BE2C (cell line): ENCODE measurements around the gene GLRX5.

ENCODE experiments used
- DNase-seq: peaks from one replicate; pipeline ENCODE4 v3.0.0-alpha.2; 2020
- H3K27me3 ChIP-seq: fragments of 250-450 bp; sonication (Bioruptor Pico); 2 replicates; pipeline ENCODE4 v1.5.1; 2020; ENCODE audit warnings: mild to moderate bottlenecking
- H3K36me3 ChIP-seq: fragments of 250-450 bp; sonication (Bioruptor Pico); 2 replicates; pipeline ENCODE4 v1.5.1; 2020; ENCODE audit warnings: mild to moderate bottlenecking
- H3K4me1 ChIP-seq: fragments of 250-450 bp; sonication (Bioruptor Pico); 2 replicates; pipeline ENCODE4 v1.5.1; 2020
- H3K4me3 ChIP-seq: 2 replicates; pipeline ENCODE4 v1.5.1; 2011; ENCODE audit warnings: low read depth, low read length
- H3K9me3 ChIP-seq: fragments of 250-450 bp; sonication (Bioruptor Pico); 2 replicates; pipeline ENCODE4 v1.5.1; 2020
- CTCF ChIP-seq: IDR thresholded peaks from 2 replicates; pipeline ENCODE4 v1.5.1; 2012; ENCODE audit warnings: mild to moderate bottlenecking, low read depth, low read length

GLRX5 gene

DNA sequence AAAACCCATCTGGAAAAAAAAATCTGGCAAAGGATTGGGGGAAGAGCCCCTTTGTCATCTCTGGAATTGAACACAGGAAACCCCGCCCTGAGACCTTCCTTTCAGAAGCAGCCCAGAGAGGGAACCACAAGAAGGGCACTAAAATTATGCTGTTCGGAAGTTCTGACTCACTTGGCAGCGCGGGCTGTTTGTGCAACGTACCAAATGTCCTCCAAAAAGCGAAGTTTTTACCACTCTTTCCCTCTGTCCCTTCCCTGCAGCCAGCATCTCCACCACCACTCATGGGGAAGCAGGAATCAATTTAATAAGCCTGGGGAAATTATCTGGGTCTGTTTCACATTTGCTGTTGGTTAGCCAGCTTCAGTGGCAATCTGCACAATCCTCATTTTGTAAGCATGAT is 15.2 kb upstream of the GLRX5 start:
- Histone ChIP-seq H3K4me3 (peak overlapping the region; percentile 28), H3K36me3 (no peaks in the 10 kb centered on the region), H3K4me1 (peaks cover 57% of the 10 kb centered on the region), H3K27me3 (no peaks in the 10 kb centered on the region), H3K9me3 (no peaks in the 10 kb centered on the region)
- no peak for TF ChIP-seq CTCF
- DNase-seq: no peak

DNA sequence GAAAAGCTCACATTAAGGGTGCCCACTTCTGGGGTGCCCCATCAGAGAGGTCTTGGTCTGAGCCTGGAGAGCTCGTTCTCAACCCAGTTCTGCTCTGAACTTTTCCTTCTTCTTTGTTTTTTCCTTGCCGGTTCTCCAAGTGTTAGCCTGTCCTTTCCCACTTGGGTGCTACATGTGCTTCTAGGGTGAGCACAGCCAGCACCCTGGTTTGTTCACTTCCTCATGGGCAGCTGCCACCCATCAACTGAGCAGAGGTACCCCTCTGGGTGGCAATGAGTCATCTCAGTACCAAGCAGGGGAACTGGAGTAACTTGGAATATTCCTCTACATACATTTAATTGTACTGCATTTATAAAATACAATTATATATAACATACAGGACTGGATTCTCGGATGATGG is 14.5 kb upstream of the GLRX5 start:
- no peaks in the 10 kb centered on the region for H3K27me3 ChIP-seq
- no peak for TF ChIP-seq CTCF
- peaks cover 52% of the 10 kb centered on the region for H3K4me1 ChIP-seq
- DNase-seq: no peak
- H3K4me3 ChIP-seq: no peak overlapping the region
- H3K36me3 ChIP-seq: no peaks in the 10 kb centered on the region
- no peaks in the 10 kb centered on the region for H3K9me3 ChIP-seq

DNA sequence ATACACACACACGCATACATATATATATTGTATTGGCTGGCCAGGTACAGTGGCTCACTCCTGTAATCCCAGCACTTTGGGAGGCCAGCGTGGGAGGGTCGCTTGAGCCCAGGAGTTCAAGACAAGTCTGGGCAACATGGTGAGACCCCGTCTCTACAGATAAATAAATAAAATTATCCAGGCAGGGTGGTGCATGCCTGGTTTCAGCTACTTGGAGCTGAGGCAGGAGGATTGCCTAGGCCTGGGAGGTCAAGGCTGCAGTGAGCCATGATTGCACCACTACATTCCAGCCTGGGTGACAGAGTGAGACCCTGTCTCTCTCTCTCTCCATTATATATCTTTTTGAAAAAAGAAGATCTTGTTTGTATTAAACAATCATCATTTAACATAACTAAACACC is 13.8 kb upstream of the GLRX5 start:
- no peak for TF ChIP-seq CTCF
- no peak overlapping the region for H3K4me3 ChIP-seq
- no peaks in the 10 kb centered on the region for H3K9me3 ChIP-seq
- H3K36me3 ChIP-seq: no peaks in the 10 kb centered on the region
- peaks cover 45% of the 10 kb centered on the region for H3K4me1 ChIP-seq
- no peaks in the 10 kb centered on the region for H3K27me3 ChIP-seq
- DNase-seq: no peak

DNA sequence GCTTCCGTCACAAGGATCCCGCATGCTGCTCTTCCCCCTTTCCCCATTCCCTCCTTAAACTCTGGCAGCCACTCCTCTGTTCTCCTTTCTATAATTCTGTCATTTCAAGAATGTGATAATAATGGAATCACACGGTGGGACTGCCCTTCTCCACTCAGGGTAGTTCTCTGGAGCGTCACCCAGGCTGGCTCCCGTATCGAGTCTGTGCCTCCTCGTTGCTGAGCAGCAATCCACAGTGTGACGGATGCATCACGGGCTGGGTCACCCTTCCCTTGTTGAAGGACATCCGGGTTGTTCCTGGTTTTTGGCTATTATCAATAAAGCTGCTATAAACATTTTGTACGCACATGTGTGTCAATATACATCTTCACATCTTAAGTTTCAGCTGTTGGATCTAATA is 12.7 kb upstream of the GLRX5 start:
- Histone ChIP-seq H3K27me3 (no peaks in the 10 kb centered on the region), H3K4me3 (no peak overlapping the region), H3K36me3 (no peaks in the 10 kb centered on the region), H3K9me3 (no peaks in the 10 kb centered on the region), H3K4me1 (peaks cover 41% of the 10 kb centered on the region)
- DNase-seq: no peak
- no peak for TF ChIP-seq CTCF

GRCh38 chr14:95522556-95522955 is 12.3 kb upstream of the GLRX5 start:
- no peak for DNase-seq
- H3K4me1 ChIP-seq: peaks cover 39% of the 10 kb centered on the region
- TF ChIP-seq CTCF: no peak

DNA sequence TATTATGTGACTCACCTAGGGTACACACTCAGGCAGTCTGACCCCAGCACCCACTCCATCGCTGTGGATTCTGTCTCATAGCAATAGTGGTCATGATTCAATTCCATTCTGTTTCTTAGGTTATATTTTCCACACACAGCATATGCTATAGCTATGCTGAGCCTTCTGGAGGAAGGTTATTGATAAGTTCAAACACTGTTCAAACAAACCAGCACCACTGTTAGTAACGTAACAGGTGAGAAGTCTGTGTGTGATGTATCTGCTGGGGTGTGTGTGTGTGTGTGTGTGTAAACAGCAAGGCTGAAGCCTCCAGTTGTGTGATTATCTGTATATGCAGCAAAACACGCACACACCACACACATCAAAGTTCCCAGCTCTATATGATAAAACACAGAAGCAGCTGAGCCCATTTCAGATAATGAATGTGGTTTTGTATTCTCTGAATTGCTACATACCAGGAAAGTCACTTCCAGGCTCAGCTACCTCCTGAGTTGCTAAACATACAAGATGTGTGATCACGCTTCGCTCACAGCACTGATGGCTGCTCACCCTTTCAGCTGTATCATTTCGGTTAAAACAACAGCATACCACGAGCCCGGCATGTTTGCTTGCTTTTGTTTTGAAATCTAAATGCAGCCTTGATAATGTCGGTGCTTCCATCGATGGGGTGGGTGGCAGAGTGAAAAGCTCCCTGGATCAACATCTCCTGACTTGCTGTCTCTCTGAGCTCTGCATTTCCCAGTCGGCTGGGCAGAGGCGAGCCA is 11.6 kb upstream of the GLRX5 start:
- Histone ChIP-seq H3K4me1 (peaks cover 34% of the 10 kb centered on the region), H3K27me3 (no peaks in the 10 kb centered on the region), H3K36me3 (no peaks in the 10 kb centered on the region), H3K4me3 (no peak overlapping the region; the same call in 1 of the 2 replicates), H3K9me3 (no peaks in the 10 kb centered on the region)
- DNase-seq: no peak
- TF ChIP-seq CTCF: no peak

More at GRCh38 chr14:95522556-95522955, 12.3 kb upstream of the GLRX5 start:
- H3K36me3 ChIP-seq: no peaks in the 10 kb centered on the region
- H3K9me3 ChIP-seq: no peaks in the 10 kb centered on the region
- H3K27me3 ChIP-seq: no peaks in the 10 kb centered on the region
- no peak overlapping the region for H3K4me3 ChIP-seq
